Endothelial cell of umbilical vein (primary cell): ENCODE results near the gene WSB1. TPM values are rescaled to one million over a fixed set of nuclear protein-coding genes. Genes with fewer than 3 reads are reported as not detected.

Source experiments
- BruUV-seq: library from RNA; stranded (reverse); fragments of 400-500 nt; replicated peaks from 2 replicates; lab custom pipeline; 2021; lab: Mats Ljungman, UMichigan
- CTCF ChIA-PET: fragments of 300-600, 350-600 bp; sonication (Branson Sonifier 250); formaldehyde crosslinking; loops from one replicate; lab custom pipeline; 2021; ENCODE audit warnings: antibody characterized with exemption, inconsistent platforms; lab: Charles Lee
- POLR2A ChIA-PET: fragments of 300-600, 350-600 bp; sonication (Branson Sonifier 250); formaldehyde crosslinking; loops from one replicate; lab custom pipeline; 2021; ENCODE audit warnings: antibody characterized with exemption, inconsistent platforms; lab: Charles Lee
- DNase-seq: peaks from one replicate; pipeline ENCODE4 v3.0.0-alpha.2; 2011; ENCODE audit warnings: low read depth, low spot score
- FAIRE-seq: peaks from 2 replicates; lab custom pipeline; 2011; peaks lifted over from hg19 to GRCh38; lab: Jason Lieb, UNC
- H2AFZ ChIP-seq: 2 replicates; pipeline ENCODE4 v1.6.0; 2012; ENCODE audit warnings: low read depth, low read length, control low read depth, inconsistent platforms
- H3K27ac ChIP-seq: 2 replicates; pipeline ENCODE4 v1.5.1; 2011; ENCODE audit warnings: low read depth, mild to moderate bottlenecking, control low read depth, low read length, moderate library complexity; ENCODE audit not compliant: insufficient read depth
- H3K27me3 ChIP-seq, 2 experiments: 2 replicates each; pipeline versions ENCODE4 v1.6.0 to v1.6.1; 2011; ENCODE audit warnings: low read length in 2 of 2, mixed read lengths in 1 of 2; ENCODE audit not compliant: control insufficient read depth in 2 of 2, insufficient read depth in 2 of 2
- H3K36me3 ChIP-seq, 2 experiments: 2 replicates in 1 of 2; 3 replicates in 1 of 2; pipeline ENCODE4 v1.5.1; 2011; ENCODE audit warnings: low read length in 2 of 2, mild to moderate bottlenecking in 1 of 2, moderate library complexity in 1 of 2; ENCODE audit not compliant: control insufficient read depth in 2 of 2, insufficient read depth in 2 of 2; ENCODE audit errors: extremely low read depth in 1 of 2
- H3K4me1 ChIP-seq: 3 replicates; pipeline ENCODE4 v1.5.1; 2011; ENCODE audit warnings: mild to moderate bottlenecking, low read length; ENCODE audit not compliant: control insufficient read depth, insufficient read depth; ENCODE audit errors: extremely low read depth
- H3K4me2 ChIP-seq: 2 replicates; pipeline ENCODE4 v1.6.1; 2011; ENCODE audit warnings: low read length, control low read depth, mixed read lengths; ENCODE audit not compliant: insufficient read depth
- H3K4me3 ChIP-seq, 3 experiments: fragments of 200-600 bp in 1 of 3; sonication (generic), shearing (Covaris generic) in 1 of 3; replicated peaks in 1 of 3; 2 replicates each; pipeline ENCODE4 v1.5.1; 2011 to 2016; ENCODE audit warnings: control low read depth in 3 of 3, low read length in 3 of 3, mild to moderate bottlenecking in 2 of 3, inconsistent platforms in 1 of 3, low read depth in 1 of 3, moderate library complexity in 1 of 3; ENCODE audit not compliant: insufficient read depth in 1 of 3
- H3K79me2 ChIP-seq: 2 replicates; pipeline ENCODE4 v1.6.0; 2012; ENCODE audit warnings: low read length, inconsistent platforms; ENCODE audit not compliant: control insufficient read depth, insufficient read depth
- H3K9ac ChIP-seq: replicated peaks from 2 replicates; pipeline ENCODE3; 2011; ENCODE audit warnings: low read length, control low read depth; ENCODE audit not compliant: insufficient read depth; ENCODE audit errors: extremely low read depth
- H3K9me1 ChIP-seq: replicated peaks from 3 replicates; pipeline ENCODE4 v1.6.0; 2011; ENCODE audit warnings: mild to moderate bottlenecking, low read length; ENCODE audit not compliant: control insufficient read depth, insufficient read depth; ENCODE audit errors: extremely low read depth
- H3K9me3 ChIP-seq: replicated peaks from 2 replicates; pipeline ENCODE4 v1.5.1; 2012; ENCODE audit warnings: low read length, inconsistent platforms; ENCODE audit not compliant: control insufficient read depth, insufficient read depth
- H4K20me1 ChIP-seq: replicated peaks from 2 replicates; pipeline ENCODE3; 2011; ENCODE audit warnings: mild to moderate bottlenecking, low read length; ENCODE audit not compliant: control insufficient read depth, insufficient read depth; ENCODE audit errors: extremely low read depth
- EZH2 ChIP-seq: IDR thresholded peaks from 2 replicates; pipeline ENCODE4 v1.6.1; 2012; ENCODE audit warnings: borderline replicate concordance, low read depth, mild to moderate bottlenecking, moderate library complexity, low read length, inconsistent platforms; ENCODE audit not compliant: severe bottlenecking
- FOS ChIP-seq: IDR thresholded peaks from 2 replicates; pipeline ENCODE4 v1.6.1; 2011; ENCODE audit warnings: mild to moderate bottlenecking, low read length, moderate library complexity, borderline replicate concordance; ENCODE audit not compliant: insufficient read depth
- GATA2 ChIP-seq: IDR thresholded peaks from 2 replicates; pipeline ENCODE4 v1.7.0; 2011; ENCODE audit warnings: low read depth, mild to moderate bottlenecking, moderate library complexity, mixed read lengths, low read length; ENCODE audit not compliant: insufficient read length, insufficient read depth
- JUN ChIP-seq: IDR thresholded peaks from 2 replicates; pipeline ENCODE4 v1.6.1; 2011; ENCODE audit warnings: borderline replicate concordance, low read depth; ENCODE audit not compliant: insufficient read length, insufficient read depth
- MYC ChIP-seq: IDR thresholded peaks from one replicate; pipeline ENCODE4 v1.6.1; 2011; ENCODE audit warnings: mild to moderate bottlenecking, low read depth, low read length
- POLR2A ChIP-seq: IDR thresholded peaks from 2 replicates; pipeline ENCODE4 v1.6.1; 2012; ENCODE audit warnings: low read depth, mild to moderate bottlenecking, control low read depth, low read length
- POLR2AphosphoS5 ChIP-seq: IDR thresholded peaks from 2 replicates; pipeline ENCODE4 v1.6.1; 2012; ENCODE audit warnings: low read depth, mild to moderate bottlenecking, control low read depth, low read length, moderate library complexity; ENCODE audit not compliant: insufficient read depth
- dilution Hi-C: fragments of 300-500 bp; cut with MboI; formaldehyde crosslinking; loops from one replicate; pipeline ENCODE4 v1.15.0; 2019; ENCODE audit warnings: low sequenced_read_pairs; ENCODE audit not compliant: extremely low pct_ligation_motif_present
- intact Hi-C: fragments of 100-400 bp; cut with micrococcal nuclease; formaldehyde crosslinking; loops from one replicate; pipeline ENCODE4 v1.10.0; 2022
- polyA plus RNA-seq, 4 experiments: library from polyadenylated mRNA; depleted of rRNA in 3 of 4; stranded (reverse) in 3 of 4; unstranded in 1 of 4; fragments of >200 nt; gene quantifications; 2 replicates each; pipeline versions ENCODE4 v1.2.1 to v1.2.3, GENCODE V29; 2011 to 2012; ENCODE audit warnings: missing spikeins in 1 of 4
- total RNA-seq: library from RNA; stranded (reverse); gene quantifications from 2 replicates; pipeline ENCODE4 v1.2.3, GENCODE V29; 2021
- TF ChIP-seq, protein P1 (sequence below), 2 donors: IDR thresholded peaks; 1 replicate in 1 of 2; 2 replicates in 1 of 2; pipeline ENCODE4 v1.5.1; 2011; ENCODE audit warnings: low read length in 2 of 2, mild to moderate bottlenecking in 2 of 2, moderate library complexity in 2 of 2, control low read depth in 1 of 2, inconsistent platforms in 1 of 2, low read depth in 1 of 2; ENCODE audit not compliant: insufficient read depth in 1 of 2; ENCODE audit errors: extremely low read depth in 1 of 2
- TF ChIP-seq, protein P2 (sequence below): IDR thresholded peaks from 2 replicates; pipeline ENCODE4 v1.6.1; 2011; ENCODE audit not compliant: insufficient read depth, insufficient read length

Gene WSB1
- total and polyA plus RNA-seq, 2 donors (not counting 3 experiments of a cell fraction or from before 2014, with no cell fraction given): 471 to 736 TPM

- TF ChIP-seq JUN (no peak), EZH2 (no peak), FOS (no peak), POLR2AphosphoS5 (no peak), GATA2 (no peak), POLR2A (no peak), MYC (no peak)
- TF ChIP-seq, protein P1, sequence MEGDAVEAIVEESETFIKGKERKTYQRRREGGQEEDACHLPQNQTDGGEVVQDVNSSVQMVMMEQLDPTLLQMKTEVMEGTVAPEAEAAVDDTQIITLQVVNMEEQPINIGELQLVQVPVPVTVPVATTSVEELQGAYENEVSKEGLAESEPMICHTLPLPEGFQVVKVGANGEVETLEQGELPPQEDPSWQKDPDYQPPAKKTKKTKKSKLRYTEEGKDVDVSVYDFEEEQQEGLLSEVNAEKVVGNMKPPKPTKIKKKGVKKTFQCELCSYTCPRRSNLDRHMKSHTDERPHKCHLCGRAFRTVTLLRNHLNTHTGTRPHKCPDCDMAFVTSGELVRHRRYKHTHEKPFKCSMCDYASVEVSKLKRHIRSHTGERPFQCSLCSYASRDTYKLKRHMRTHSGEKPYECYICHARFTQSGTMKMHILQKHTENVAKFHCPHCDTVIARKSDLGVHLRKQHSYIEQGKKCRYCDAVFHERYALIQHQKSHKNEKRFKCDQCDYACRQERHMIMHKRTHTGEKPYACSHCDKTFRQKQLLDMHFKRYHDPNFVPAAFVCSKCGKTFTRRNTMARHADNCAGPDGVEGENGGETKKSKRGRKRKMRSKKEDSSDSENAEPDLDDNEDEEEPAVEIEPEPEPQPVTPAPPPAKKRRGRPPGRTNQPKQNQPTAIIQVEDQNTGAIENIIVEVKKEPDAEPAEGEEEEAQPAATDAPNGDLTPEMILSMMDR (IDR thresholded peaks at IDR 0.05; ENCODE audit: extremely low read depth in 1 of 2, insufficient read depth in 1 of 2, low read depth in 1 of 2, low read length in 2 of 2): no peak
- TF ChIP-seq, protein P2, sequence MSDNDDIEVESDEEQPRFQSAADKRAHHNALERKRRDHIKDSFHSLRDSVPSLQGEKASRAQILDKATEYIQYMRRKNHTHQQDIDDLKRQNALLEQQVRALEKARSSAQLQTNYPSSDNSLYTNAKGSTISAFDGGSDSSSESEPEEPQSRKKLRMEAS: no peak
- no peaks in the 10 kb centered on the region for H3K36me3 ChIP-seq
- no peak overlapping the region for H3K27ac ChIP-seq
- H4K20me1 ChIP-seq: no peaks in the 10 kb centered on the region
- no peak overlapping the region for H2AFZ ChIP-seq
- H3K79me2 ChIP-seq: no peaks in the 10 kb centered on the region
- no peak overlapping the region for H3K4me2 ChIP-seq
- no peak for FAIRE-seq
- DNase-seq: no peak
- ChIA-PET CTCF (interaction anchor here (1.2 to 1.7 kb wide), 3 partner anchors 8 to 104 kb away, joined by 4 to 8 read pairs (median 6); no protein-coding TSS in a partner anchor), POLR2A (no interaction called here)
- H3K9me3 ChIP-seq: no peaks in the 10 kb centered on the region
- no peaks in the 10 kb centered on the region for H3K9me1 ChIP-seq
- H3K4me1 ChIP-seq: peaks cover 22% of the 10 kb centered on the region
- H3K27me3 ChIP-seq: no peaks in the 10 kb centered on the region
- no peak overlapping the region for H3K4me3 ChIP-seq
- dilution Hi-C loops: no loop called here
- BruUV-seq: no TSS peak
- intact Hi-C loops: no loop called here
- no peak overlapping the region for H3K9ac ChIP-seq
Observed at GRCh38 chr17:27341041-27341471, 47.1 kb downstream of the WSB1 start.
